SK-N-SH treated with all-trans-retinoic acid at 6 μM for 48 hours (cell line): Measurements from ENCODE around the gene STEAP1B.

ENCODE experiments used
- ATAC-seq: fragments of 200-7000 bp; cut with Tn5 transposase; 3 replicates; pipeline ENCODE4 v1.9.1; 2020; ENCODE audit warnings: mild to moderate bottlenecking, moderate library complexity
- ARNTL ChIP-seq: fragments of 450-650 bp; formaldehyde crosslinking; IDR thresholded peaks from 2 replicates; pipeline ENCODE4 v1.5.0; 2020; ENCODE audit warnings: low read depth, mild to moderate bottlenecking, moderate library complexity, borderline replicate concordance
- BACH2 ChIP-seq: fragments of 250-450 bp; sonication (Bioruptor Pico); IDR thresholded peaks from 2 replicates; pipeline ENCODE4 v1.9.0; 2021; ENCODE audit warnings: mild to moderate bottlenecking, borderline replicate concordance
- CREB5 ChIP-seq: fragments of 250-450 bp; sonication (Bioruptor Pico); IDR thresholded peaks from 2 replicates; pipeline ENCODE4 v1.5.1; 2020; ENCODE audit warnings: low read depth, mild to moderate bottlenecking, moderate library complexity
- CSDC2 ChIP-seq: fragments of 250-450 bp; sonication (Bioruptor Pico); IDR thresholded peaks from 2 replicates; pipeline ENCODE4 v1.5.0; 2020; ENCODE audit warnings: mild to moderate bottlenecking, moderate library complexity
- ESRRG ChIP-seq: fragments of 250-450 bp; sonication (Bioruptor Pico); IDR thresholded peaks from 2 replicates; pipeline ENCODE4 v1.6.1; 2021; ENCODE audit warnings: mild to moderate bottlenecking
- GLIS3 ChIP-seq: fragments of 250-450 bp; sonication (Bioruptor Pico); IDR thresholded peaks from 2 replicates; pipeline ENCODE4 v1.5.0; 2020; ENCODE audit warnings: mild to moderate bottlenecking, moderate library complexity
- ISL1 ChIP-seq: fragments of 250-450 bp; sonication (Bioruptor Pico); IDR thresholded peaks from 2 replicates; pipeline ENCODE4 v2.1.2; 2022; ENCODE audit warnings: mild to moderate bottlenecking, moderate library complexity
- OSR1 ChIP-seq: fragments of 250-450 bp; sonication (Bioruptor Pico); IDR thresholded peaks from 2 replicates; pipeline ENCODE4 v1.8.0; 2022; ENCODE audit warnings: moderate library complexity, mild to moderate bottlenecking, inconsistent platforms
- PATZ1 ChIP-seq: fragments of 250-450 bp; sonication (Bioruptor Pico); IDR thresholded peaks from 2 replicates; pipeline ENCODE4 v1.8.0; 2020; ENCODE audit warnings: mild to moderate bottlenecking, moderate library complexity, borderline replicate concordance
- RARB ChIP-seq: fragments of 250-450 bp; sonication (Bioruptor Pico); IDR thresholded peaks from 2 replicates; pipeline ENCODE4 v1.8.0; 2021; ENCODE audit warnings: mild to moderate bottlenecking, moderate library complexity
- SNAI2 ChIP-seq: fragments of 250-450 bp; sonication (Bioruptor Pico); IDR thresholded peaks from 2 replicates; pipeline ENCODE4 v1.5.0; 2020; ENCODE audit warnings: mild to moderate bottlenecking, moderate library complexity
- TCF4 ChIP-seq: fragments of 250-450 bp; sonication (Bioruptor Pico); IDR thresholded peaks from 2 replicates; pipeline ENCODE4 v1.8.0; 2021; ENCODE audit warnings: mild to moderate bottlenecking, moderate library complexity, borderline replicate concordance
- TOX ChIP-seq: fragments of 250-450 bp; sonication (Bioruptor Pico); IDR thresholded peaks from 2 replicates; pipeline ENCODE4 v1.8.0; 2021; ENCODE audit warnings: mild to moderate bottlenecking, moderate library complexity, borderline replicate concordance
- TSHZ2 ChIP-seq: fragments of 250-450 bp; sonication (Bioruptor Pico); IDR thresholded peaks from 2 replicates; pipeline ENCODE4 v1.5.0; 2020; ENCODE audit warnings: mild to moderate bottlenecking, moderate library complexity
- ZC3H10 ChIP-seq: fragments of 250-450 bp; sonication (Bioruptor Pico); IDR thresholded peaks from 2 replicates; pipeline ENCODE4 v1.5.1; 2021; ENCODE audit warnings: mild to moderate bottlenecking, moderate library complexity
- ZFP3 ChIP-seq: fragments of 250-450 bp; sonication (Bioruptor Pico); IDR thresholded peaks from 2 replicates; pipeline ENCODE4 v1.5.0; 2020; ENCODE audit warnings: mild to moderate bottlenecking, moderate library complexity
- ZNF565 ChIP-seq: fragments of 450-650 bp; formaldehyde crosslinking; conservative IDR thresholded peaks from 2 replicates; pipeline ENCODE4 v1.5.0; 2020; ENCODE audit warnings: low read depth, mild to moderate bottlenecking, moderate library complexity
- ZNF70 ChIP-seq: fragments of 450-650 bp; formaldehyde crosslinking; IDR thresholded peaks from 2 replicates; pipeline ENCODE4 v1.5.0; 2020; ENCODE audit warnings: mild to moderate bottlenecking, moderate library complexity
- ZNF8 ChIP-seq: fragments of 450-650 bp; formaldehyde crosslinking; IDR thresholded peaks from 2 replicates; pipeline ENCODE4 v1.5.0; 2020; ENCODE audit warnings: mild to moderate bottlenecking, moderate library complexity

STEAP1B gene

GRCh38 chr7:22385326-22385725 is 114.7 kb downstream of the STEAP1B start (continued):
- TF ChIP-seq ZNF8 (CRISPR knock-in tag): no peak
- TF ChIP-seq ZFP3 (CRISPR knock-in tag): no peak

GRCh38 chr7:22380333-22380732 is 119.7 kb downstream of the STEAP1B start:
- TF ChIP-seq TSHZ2 (CRISPR knock-in tag): no peak
- TF ChIP-seq ARNTL (CRISPR knock-in tag): no peak
- no peak for TF ChIP-seq CSDC2 (CRISPR knock-in tag)
- TF ChIP-seq RARB (CRISPR knock-in tag): no peak
- ATAC-seq: no peak

GRCh38 chr7:22378199-22378980 is 121.6 kb downstream of the STEAP1B start:
- no peak for ATAC-seq
- no peak for TF ChIP-seq TCF4 (CRISPR knock-in tag)
- TF ChIP-seq ZC3H10 (CRISPR knock-in tag): no peak
- TF ChIP-seq ARNTL (CRISPR knock-in tag): no peak
- no peak for TF ChIP-seq ZNF70 (CRISPR knock-in tag)
- TF ChIP-seq ESRRG: no peak
- TF ChIP-seq RARB (CRISPR knock-in tag): no peak
- no peak for TF ChIP-seq ZNF8 (CRISPR knock-in tag)
- TF ChIP-seq CREB5 (CRISPR knock-in tag): no peak
- TF ChIP-seq SNAI2: no peak
- no peak for TF ChIP-seq TOX (CRISPR knock-in tag)
- no peak for TF ChIP-seq BACH2 (CRISPR knock-in tag)
- TF ChIP-seq OSR1 (CRISPR knock-in tag): no peak
- no peak for TF ChIP-seq ZFP3 (CRISPR knock-in tag)
- no peak for TF ChIP-seq PATZ1 (CRISPR knock-in tag)

GRCh38 chr7:22377703-22378102 is 122.3 kb downstream of the STEAP1B start:
- peak; percentile 22 for ATAC-seq
- TF ChIP-seq CREB5 (CRISPR knock-in tag): no peak

GRCh38 chr7:22375359-22376048 is 124.5 kb downstream of the STEAP1B start:
- peak; percentile 56 for ATAC-seq
- peak; percentile 97 for TF ChIP-seq ZFP3 (CRISPR knock-in tag)
- no peak for TF ChIP-seq GLIS3 (CRISPR knock-in tag)
- no peak for TF ChIP-seq ESRRG
- no peak for TF ChIP-seq ISL1 (CRISPR knock-in tag)
- TF ChIP-seq TCF4 (CRISPR knock-in tag): peak; percentile 62; the same call in 1 of the 2 replicates
- no peak for TF ChIP-seq TSHZ2 (CRISPR knock-in tag)
- no peak for TF ChIP-seq ZNF565 (CRISPR knock-in tag)
